ENCODE measurements around the gene CXCL17. TPM values are rescaled to one million over a fixed set of nuclear protein-coding genes. Genes with fewer than 3 reads are reported as not detected.

CXCL17 gene
- total and polyA plus RNA-seq, 2 experiments from 2014 or later = 0.39 TPM; not detected in 1

- Histone ChIP-seq H3F3A (replicated peaks; ENCODE audit: low read depth) (peaks cover 6% of the 10 kb centered on the region; the same call in 1 of the 2 replicates), H3K4me3 (no peak overlapping the region), H3K9me2 (ENCODE audit: insufficient read depth) (no peaks in the 10 kb centered on the region), H3K4me1 (ENCODE audit: insufficient read depth) (peaks cover 41% of the 10 kb centered on the region), H3K27ac (ENCODE audit: low read depth) (no peak overlapping the region), H3K4me2 (no peak overlapping the region), H4K20me1 (replicated peaks; ENCODE audit: insufficient read depth) (no peaks in the 10 kb centered on the region), H3K36me3 (ENCODE audit: insufficient read depth) (no peaks in the 10 kb centered on the region), H3K79me2 (replicated peaks; ENCODE audit: insufficient read depth) (no peaks in the 10 kb centered on the region), H3K27me3 (ENCODE audit: insufficient read depth) (no peaks in the 10 kb centered on the region), H2AFZ (no peak overlapping the region)
- Mint-ChIP-seq H3K4me3 (no peak overlapping the region), H3K36me3 (ENCODE audit: low read depth) (no peaks in the 10 kb centered on the region), H3K9me3 (no peaks in the 10 kb centered on the region), H3K27ac (no peak overlapping the region), H3K4me1 (peaks cover 55% of the 10 kb centered on the region), H3K27me3 (ENCODE audit: insufficient read depth, low read depth, poor library complexity) (peaks cover 11% of the 10 kb centered on the region)
- DNase-seq (ENCODE audit: low spot score) = no peak
- TF ChIP-seq JUNB (IDR thresholded peaks at IDR 0.05; ENCODE audit: unreplicated experiment) = no peak
- no peak for TF ChIP-seq ETS1 (IDR thresholded peaks at IDR 0.05)
- no peak for TF ChIP-seq EZH2 (IDR thresholded peaks at IDR 0.05; ENCODE audit: low read depth, unreplicated experiment)
- ATAC-seq = no peak
These were observed 26.8 kb upstream of the CXCL17 start for GRCh38 chr19:42469311-42470235.

GRCh38 chr19:42468273-42468796 is 25.6 kb upstream of the CXCL17 start:
- DNase-seq (ENCODE audit: low spot score) = no peak
- peaks cover 6% of the 10 kb centered on the region; the same call in 1 of the 2 replicates for H3F3A ChIP-seq (replicated peaks; ENCODE audit: low read depth)
- no peaks in the 10 kb centered on the region for H3K36me3 ChIP-seq (ENCODE audit: insufficient read depth)
- Mint-ChIP-seq H3K36me3 (ENCODE audit: low read depth) (no peaks in the 10 kb centered on the region), H3K4me1 (peaks cover 44% of the 10 kb centered on the region), H3K27me3 (ENCODE audit: insufficient read depth, low read depth, poor library complexity) (peaks cover 11% of the 10 kb centered on the region), H3K9me3 (no peaks in the 10 kb centered on the region), H3K27ac (no peak overlapping the region), H3K4me3 (no peak overlapping the region)
- peaks cover 34% of the 10 kb centered on the region for H3K4me1 ChIP-seq (ENCODE audit: insufficient read depth)
- no peak overlapping the region for H3K27ac ChIP-seq (ENCODE audit: low read depth)
- no peaks in the 10 kb centered on the region for H4K20me1 ChIP-seq (replicated peaks; ENCODE audit: insufficient read depth)
- H2AFZ ChIP-seq = no peak overlapping the region
- no peak overlapping the region for H3K4me3 ChIP-seq
- TF ChIP-seq CTCF (conservative IDR thresholded peaks at IDR 0.05; ENCODE audit: low read depth in 2 of 2) = no peak
- TF ChIP-seq CREB1 (CRISPR knock-in tag; IDR thresholded peaks at IDR 0.05; ENCODE audit: low read depth) = no peak
- TF ChIP-seq POLR2AphosphoS5 (IDR thresholded peaks at IDR 0.05; ENCODE audit: low read depth) = no peak
- TF ChIP-seq EZH2phosphoT487 (IDR thresholded peaks at IDR 0.05; ENCODE audit: unreplicated experiment) = no peak
- no peak for TF ChIP-seq JUNB (IDR thresholded peaks at IDR 0.05; ENCODE audit: unreplicated experiment)
- no peak for TF ChIP-seq ZNF331 (CRISPR knock-in tag; IDR thresholded peaks at IDR 0.05; ENCODE audit: low read depth)
- TF ChIP-seq NANOG (IDR thresholded peaks at IDR 0.05; ENCODE audit: borderline replicate concordance) = no peak
- no peaks in the 10 kb centered on the region for H3K27me3 ChIP-seq (ENCODE audit: insufficient read depth)
- no peaks in the 10 kb centered on the region for H3K9me2 ChIP-seq (ENCODE audit: insufficient read depth)
- H3K79me2 ChIP-seq (replicated peaks; ENCODE audit: insufficient read depth) = no peaks in the 10 kb centered on the region
- H3K4me2 ChIP-seq = no peak overlapping the region
- ATAC-seq = no peak

All from GM23338 (cell line).